NCI-H1930 (cell line): Measurements from ENCODE around the gene TPT1.
"Not testable (repeated sequence)": the region's sequence is repeated elsewhere in the genome, so short reads cannot be mapped to it uniquely, and the experiment has no call there.

Source experiments
- DNase-seq, 2 experiments: peaks; one replicate each; lab custom pipeline; 2025; lab: John Stamatoyannopoulos, UW

Gene TPT1

DNA sequence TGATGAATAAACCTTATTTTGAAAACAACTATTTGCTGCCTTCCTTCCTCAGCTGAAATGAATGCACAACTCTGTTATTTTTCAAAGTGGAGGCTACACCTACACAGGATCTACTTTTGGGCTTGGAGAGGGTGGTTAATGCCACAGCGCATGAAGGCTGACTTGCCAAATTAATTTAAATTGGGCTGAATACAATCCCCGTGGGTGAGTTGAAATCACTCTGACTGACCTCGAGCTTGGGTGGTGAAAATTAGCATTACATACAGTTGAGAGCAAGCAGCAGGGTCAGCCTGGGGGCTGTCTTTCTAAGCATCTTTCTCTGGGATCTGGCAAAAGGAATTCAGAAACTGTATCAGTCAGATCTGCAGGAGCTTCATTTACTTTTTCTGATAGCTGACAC, 38.5 kb downstream of the TPT1 start:
- DNase-seq: no peak

DNA sequence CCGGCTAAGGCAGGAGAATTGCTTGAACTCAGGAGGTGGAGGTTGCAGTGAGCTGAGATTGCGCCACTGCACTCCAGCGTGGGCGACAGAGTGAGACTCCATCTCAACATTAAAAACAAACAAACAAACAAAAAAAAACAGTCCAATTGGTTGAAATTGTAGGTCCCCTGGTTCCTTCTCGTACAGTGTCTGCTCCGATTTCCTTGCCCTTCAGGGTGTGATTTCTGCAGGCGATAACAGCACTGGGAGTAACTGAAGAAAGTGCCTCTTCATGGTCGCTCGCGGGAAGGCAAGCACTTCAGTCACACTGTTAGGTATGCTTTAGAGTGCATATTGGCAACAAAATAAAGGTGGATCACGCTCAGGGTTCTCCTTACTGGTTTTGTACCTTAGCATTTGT, 39.7 kb downstream of the TPT1 start:
- DNase-seq: no peak

DNA sequence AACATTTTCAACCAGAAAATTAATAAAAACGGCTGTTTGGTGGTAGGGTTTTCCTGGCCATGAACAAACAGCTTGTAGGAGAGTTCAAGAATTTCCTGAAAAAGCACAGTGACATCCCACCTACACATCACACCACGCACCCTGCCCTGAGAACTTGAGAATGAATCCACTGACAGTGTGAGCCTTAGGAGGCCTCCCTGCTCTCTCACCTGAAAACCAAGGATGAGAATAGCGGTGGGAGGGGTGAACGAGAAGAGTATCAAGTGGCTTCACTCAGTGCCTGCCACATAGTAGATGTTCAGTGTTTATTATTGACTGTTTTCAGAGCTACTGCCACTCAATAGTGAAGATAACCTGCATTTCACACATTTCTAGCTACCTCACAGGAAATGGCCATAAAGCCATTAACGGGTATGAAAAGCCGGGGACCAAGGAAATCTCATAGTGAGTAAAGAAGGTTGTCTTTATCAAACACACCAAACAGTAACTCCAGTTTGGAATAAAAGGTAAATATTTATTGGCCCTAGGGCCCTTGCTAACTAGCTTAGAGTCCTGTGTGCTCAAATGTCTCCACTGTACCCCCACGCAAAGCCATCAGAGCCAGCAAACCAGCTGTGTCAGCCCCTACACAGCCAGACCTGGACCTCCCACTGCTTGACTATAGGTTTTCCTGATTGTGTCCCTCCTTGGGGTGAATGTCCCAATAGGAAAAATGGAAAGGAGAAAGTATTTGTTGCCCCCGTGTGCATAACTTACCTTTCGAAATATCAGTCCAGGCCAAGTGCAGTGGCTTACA, 40.6 kb downstream of the TPT1 start:
- DNase-seq: no peak

DNA sequence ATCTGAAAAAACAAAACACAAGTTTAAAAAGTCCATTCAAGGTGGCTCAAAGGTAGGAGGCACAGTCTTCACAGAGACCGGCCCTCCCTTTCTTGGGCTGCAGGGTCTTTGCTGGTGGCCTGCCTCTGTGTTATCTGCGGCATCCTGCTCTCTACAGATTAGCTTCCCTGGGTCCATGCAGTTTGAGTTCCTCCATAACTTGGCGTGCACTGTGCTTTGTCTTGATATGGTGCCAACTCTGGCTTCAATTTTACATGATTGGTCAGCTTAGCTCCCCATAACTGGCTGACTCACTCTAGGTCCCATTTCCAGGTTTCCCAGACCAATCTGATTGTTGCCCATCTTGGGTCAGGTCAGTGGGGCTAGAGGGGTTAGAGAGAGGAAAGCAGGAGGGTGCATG, 41.8 kb downstream of the TPT1 start:
- DNase-seq: no peak

DNA sequence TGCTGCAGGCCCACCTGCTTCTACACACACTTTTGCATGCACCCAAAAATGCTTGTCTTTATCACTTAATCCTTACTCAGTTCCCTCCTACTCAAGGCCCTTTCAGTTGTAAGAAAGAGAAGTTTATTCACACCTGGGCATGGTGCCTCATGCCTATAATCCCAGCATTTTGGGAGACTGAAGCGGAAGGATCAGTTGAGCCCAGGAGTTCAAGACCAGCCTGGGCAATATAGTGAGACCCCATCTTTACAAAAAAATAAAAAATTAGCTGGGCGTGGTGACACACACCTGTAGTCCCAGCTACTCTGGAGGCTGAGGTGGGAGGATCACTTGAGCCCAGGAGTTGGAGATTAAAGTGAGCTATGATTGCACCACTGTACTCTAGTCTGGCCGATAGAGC, 42.4 kb downstream of the TPT1 start:
- DNase-seq: not testable (repeated sequence)

DNA sequence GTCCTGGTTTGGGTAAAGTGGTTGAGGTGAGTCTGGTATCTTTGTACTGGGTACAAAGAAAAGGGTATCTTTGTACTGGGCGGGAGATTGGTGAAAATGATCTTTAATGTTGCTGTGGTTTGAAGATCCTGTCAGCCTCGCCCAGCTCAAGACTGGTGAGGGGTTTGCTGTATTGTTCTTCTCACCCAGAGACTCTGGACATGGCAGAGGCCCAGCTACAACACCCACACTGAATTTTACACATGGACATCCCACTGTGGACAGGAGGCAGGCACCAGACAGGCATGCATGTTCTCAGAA, 42.8 kb downstream of the TPT1 start:
- no peak for DNase-seq

DNA sequence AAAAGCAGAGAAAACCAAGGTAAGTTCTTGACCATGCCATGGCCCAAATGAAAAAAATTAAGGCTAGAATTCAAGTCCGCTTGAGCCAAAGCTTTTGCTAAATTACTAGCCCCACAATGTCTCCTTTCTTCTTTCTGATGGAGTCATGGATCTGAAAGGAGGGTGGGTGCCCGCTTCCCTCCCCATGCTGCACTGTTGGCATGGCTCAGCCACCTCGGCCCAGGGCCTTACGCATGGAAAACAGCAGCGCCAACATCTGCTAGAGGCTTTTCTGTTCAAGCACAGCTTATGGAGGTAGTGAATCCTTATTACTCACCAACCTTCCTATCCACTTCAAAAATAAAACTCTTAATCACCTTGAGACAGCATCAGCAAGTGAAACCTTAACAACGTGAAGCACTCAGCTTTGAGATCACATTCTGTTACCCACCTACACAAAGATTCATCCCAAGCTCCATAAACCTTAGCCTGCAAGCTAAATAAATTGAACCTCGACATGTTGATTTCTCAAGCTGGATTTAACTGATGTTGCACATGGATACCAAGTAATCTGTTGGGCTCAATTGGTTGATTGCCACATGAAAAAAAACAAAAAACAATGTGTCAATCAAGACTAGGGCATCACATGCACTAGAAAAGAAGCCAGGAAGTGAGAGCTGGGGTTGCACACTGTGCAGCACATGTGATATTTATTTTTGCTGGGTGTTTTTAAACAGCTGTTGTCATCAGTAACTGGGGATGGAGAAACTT, 43.4 kb downstream of the TPT1 start:
- DNase-seq: no peak

DNA sequence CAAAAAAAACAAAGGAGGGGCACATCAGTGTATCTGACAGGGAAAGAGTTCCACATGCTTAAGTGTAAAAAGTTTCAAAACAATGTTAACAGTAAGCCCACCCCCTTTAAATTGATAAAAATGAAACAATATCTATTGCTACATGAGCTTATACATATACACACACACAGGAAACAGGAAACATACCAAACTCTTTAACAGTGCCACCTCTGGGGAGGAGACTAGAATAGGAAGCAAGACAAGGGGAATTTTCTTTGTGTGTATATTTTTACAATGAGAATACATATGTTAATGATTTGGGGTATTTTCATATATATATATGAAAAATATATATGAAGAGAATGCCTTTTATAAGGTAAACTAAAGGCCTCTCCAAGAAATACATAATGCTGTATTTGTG, 44.7 kb downstream of the TPT1 start:
- no peak for DNase-seq

DNA sequence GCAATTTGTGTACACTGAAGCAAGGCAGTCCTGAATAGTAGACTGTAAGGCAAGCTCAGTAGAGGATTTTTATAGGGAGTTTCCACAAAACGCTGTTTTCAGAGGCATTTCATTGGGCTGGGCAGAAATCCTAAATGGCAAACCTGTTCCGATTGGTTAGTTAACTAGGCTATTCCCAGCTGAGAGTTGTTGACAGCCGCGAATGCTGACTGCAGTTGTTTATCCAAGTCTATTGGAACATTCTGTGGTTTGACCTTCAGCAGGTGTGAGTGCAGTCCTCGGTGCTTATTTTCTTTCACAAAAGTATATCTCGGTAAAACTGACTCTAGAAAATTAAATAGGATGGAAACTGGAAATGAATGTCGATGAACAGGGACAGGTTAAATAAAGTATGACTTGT, 45.4 kb downstream of the TPT1 start:
- no peak for DNase-seq

DNA sequence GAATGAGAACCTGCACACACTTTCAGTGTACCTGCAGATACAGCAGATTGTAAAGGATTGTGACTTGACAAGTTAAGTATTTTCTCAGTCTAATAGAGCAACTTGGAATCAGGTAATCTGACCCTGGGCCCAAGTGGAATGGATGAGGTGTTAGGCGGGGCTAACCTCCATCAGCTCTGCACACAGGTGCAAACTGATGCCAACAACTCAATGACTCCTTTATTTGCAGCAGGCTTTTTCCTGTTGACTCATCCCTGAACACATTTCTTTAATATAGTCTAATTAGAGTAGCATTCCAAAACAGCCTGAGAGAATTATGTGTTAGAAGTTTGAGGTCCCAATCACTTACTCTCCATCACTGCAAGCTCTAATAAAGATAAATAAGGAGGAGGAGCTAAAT, 48.8 kb downstream of the TPT1 start:
- DNase-seq: no peak

DNA sequence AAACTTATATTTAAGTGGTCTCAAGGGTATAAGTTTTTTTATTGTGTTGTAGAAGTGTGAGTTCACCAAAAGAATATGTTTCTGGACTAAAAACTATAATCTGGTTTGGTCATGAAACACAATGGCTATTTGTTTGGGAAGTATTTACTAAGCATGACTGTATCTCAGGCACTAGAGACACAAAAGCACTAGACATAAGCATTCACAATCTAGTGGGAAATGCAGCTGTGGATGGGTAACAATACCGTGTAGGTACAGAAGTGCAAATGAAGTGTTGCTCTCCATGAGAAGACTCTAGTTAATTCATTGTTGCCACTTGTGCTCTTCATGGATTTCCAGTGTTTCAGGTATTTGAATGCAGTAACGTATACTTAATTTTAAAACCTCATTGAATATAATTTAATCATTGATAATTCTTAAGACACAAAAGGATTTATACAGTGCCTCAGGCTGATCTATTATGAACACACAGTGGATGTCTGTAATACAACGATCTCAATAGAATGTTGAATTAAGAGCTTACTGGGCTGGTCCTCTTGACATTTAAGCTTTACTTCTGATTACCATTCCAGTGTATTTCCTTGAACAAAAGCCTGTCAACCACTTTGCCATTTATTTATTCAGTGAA, 50.9 kb downstream of the TPT1 start:
- DNase-seq: peak in 1 of 2 experiments; percentile 27
